ENCODE results near the gene PDE4D.

DNA sequence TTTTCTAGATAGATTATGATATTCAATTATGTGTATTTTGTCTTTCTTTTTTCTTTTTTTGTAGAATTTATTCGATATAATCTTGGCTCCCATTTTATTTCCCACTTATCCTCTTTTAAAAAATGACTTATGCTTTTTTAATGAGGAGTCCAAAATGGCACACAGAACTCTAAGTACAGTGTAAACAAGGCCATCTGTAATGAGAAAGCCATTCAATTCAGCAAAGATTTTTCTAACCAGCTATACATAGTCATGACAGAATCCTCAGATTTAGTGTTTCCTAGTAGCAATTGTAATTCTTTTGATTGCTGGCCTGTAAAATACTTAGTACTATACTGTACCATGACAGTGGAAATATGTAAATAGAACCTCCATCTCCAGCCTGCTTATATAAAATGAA lies 659.3 kb downstream of the PDE4D start:
- TF ChIP-seq, protein P1, sequence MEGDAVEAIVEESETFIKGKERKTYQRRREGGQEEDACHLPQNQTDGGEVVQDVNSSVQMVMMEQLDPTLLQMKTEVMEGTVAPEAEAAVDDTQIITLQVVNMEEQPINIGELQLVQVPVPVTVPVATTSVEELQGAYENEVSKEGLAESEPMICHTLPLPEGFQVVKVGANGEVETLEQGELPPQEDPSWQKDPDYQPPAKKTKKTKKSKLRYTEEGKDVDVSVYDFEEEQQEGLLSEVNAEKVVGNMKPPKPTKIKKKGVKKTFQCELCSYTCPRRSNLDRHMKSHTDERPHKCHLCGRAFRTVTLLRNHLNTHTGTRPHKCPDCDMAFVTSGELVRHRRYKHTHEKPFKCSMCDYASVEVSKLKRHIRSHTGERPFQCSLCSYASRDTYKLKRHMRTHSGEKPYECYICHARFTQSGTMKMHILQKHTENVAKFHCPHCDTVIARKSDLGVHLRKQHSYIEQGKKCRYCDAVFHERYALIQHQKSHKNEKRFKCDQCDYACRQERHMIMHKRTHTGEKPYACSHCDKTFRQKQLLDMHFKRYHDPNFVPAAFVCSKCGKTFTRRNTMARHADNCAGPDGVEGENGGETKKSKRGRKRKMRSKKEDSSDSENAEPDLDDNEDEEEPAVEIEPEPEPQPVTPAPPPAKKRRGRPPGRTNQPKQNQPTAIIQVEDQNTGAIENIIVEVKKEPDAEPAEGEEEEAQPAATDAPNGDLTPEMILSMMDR (IDR thresholded peaks at IDR 0.05): no peak
- TF ChIP-seq EZH2 (IDR thresholded peaks at IDR 0.05): no peak

Data from neural progenitor cell (in vitro differentiated cells).